Progenitor cell of endocrine pancreas (in vitro differentiated cells): Measurements from ENCODE around the gene IL1RAPL2. TPM values are rescaled to one million over a fixed set of nuclear protein-coding genes. Genes with fewer than 3 reads are reported as not detected.

ENCODE experiments used
- DNase-seq: peaks from one replicate; pipeline ENCODE4 v3.0.0; 2021; ENCODE audit warnings: low spot score; ENCODE audit not compliant: unreplicated experiment
- H3K27ac Mint-ChIP-seq: 2 replicates; pipeline ENCODE4 v1.8.0; 2021; ENCODE audit warnings: mild to moderate bottlenecking, moderate library complexity, mixed read lengths
- H3K27me3 Mint-ChIP-seq: 2 replicates; pipeline ENCODE4 v1.8.0; 2021; ENCODE audit warnings: mixed read lengths
- H3K36me3 Mint-ChIP-seq: 2 replicates; pipeline ENCODE4 v1.8.0; 2022; ENCODE audit warnings: mixed read lengths; ENCODE audit not compliant: insufficient read depth
- H3K4me1 Mint-ChIP-seq: 2 replicates; pipeline ENCODE4 v1.8.0; 2021; ENCODE audit warnings: low read depth, mixed read lengths
- H3K4me3 Mint-ChIP-seq: 2 replicates; pipeline ENCODE4 v1.8.0; 2021; ENCODE audit warnings: low read depth, mild to moderate bottlenecking, moderate library complexity, mixed read lengths
- H3K9me3 Mint-ChIP-seq: 2 replicates; pipeline ENCODE4 v1.8.0; 2021; ENCODE audit warnings: low read depth, mixed read lengths
- CTCF ChIP-seq: fragments of 200-600 bp; sonication (generic); IDR thresholded peaks from one replicate; pipeline ENCODE4 v1.5.0; 2021; ENCODE audit warnings: antibody characterized with exemption, mild to moderate bottlenecking; ENCODE audit not compliant: unreplicated experiment
- total RNA-seq: library from RNA; stranded (reverse); gene quantifications from 2 replicates; pipeline ENCODE4 v1.2.1, GENCODE V29; 2021

IL1RAPL2 gene
- total RNA-seq, 1 donor from 2014 or later = 0.91 TPM

- no peaks in the 10 kb centered on the region for H3K36me3 Mint-ChIP-seq
- no peak overlapping the region for H3K4me3 Mint-ChIP-seq
- no peaks in the 10 kb centered on the region for H3K27me3 Mint-ChIP-seq
- TF ChIP-seq CTCF = no peak
- no peak for DNase-seq
- peaks cover 11% of the 10 kb centered on the region for H3K9me3 Mint-ChIP-seq
- no peak overlapping the region for H3K27ac Mint-ChIP-seq
- no peaks in the 10 kb centered on the region for H3K4me1 Mint-ChIP-seq
Measured at GRCh38 chrX:105313596-105313995, 747.6 kb downstream of the IL1RAPL2 start.

DNA sequence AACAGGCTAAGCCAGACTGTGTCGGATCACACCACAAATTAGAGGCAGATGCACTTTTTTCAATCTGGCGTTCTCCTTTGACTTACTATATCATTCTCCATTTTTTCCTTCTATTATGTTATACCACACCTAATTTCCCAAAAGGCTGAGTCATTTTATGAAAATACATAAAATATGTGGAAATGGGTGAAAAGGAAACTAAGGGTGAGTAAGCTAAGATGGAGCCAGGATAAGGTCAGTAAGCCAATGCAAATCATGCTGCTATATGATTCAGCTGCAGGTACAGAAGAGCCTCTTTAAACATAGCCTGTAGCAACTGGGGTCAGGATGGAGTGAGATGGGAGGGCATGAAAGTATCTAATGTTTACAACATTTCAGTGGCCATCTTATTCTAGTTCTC lies 748.5 kb downstream of the IL1RAPL2 start:
- H3K27ac Mint-ChIP-seq = no peak overlapping the region

DNA sequence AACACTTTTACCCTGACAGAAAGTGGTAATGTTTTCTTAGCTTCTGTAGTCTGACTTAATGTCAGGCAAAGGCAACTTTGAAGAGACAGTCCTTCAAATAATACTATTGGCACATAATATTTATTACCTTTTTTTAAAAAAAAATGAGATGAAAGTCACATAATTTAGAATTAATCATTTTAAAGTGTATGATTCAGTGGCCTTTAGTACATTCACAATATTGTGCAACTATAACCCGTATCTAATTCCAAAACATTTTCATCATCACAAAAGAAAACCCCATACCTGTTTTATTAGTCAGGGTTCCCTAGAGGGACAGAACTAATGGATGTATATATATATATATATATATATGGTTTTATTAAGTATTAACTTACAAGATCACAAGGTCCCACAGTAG lies 749.2 kb downstream of the IL1RAPL2 start:
- Mint-ChIP-seq H3K4me1 (no peaks in the 10 kb centered on the region), H3K36me3 (no peaks in the 10 kb centered on the region), H3K9me3 (peaks cover 11% of the 10 kb centered on the region), H3K4me3 (no peak overlapping the region), H3K27ac (no peak overlapping the region), H3K27me3 (no peaks in the 10 kb centered on the region)
- DNase-seq = no peak
- TF ChIP-seq CTCF = no peak

More for the DNA sequence above, 748.5 kb downstream of the IL1RAPL2 start:
- Mint-ChIP-seq H3K27me3 (no peaks in the 10 kb centered on the region), H3K9me3 (peaks cover 11% of the 10 kb centered on the region), H3K36me3 (no peaks in the 10 kb centered on the region), H3K4me1 (no peaks in the 10 kb centered on the region), H3K4me3 (no peak overlapping the region)
- no peak for DNase-seq
- no peak for TF ChIP-seq CTCF

- Mint-ChIP-seq H3K27me3 (no peaks in the 10 kb centered on the region), H3K27ac (no peak overlapping the region), H3K4me1 (no peaks in the 10 kb centered on the region), H3K9me3 (peaks cover 17% of the 10 kb centered on the region), H3K4me3 (no peak overlapping the region), H3K36me3 (no peaks in the 10 kb centered on the region)
- no peak for TF ChIP-seq CTCF
- no peak for DNase-seq
Measured at GRCh38 chrX:105317117-105317516, 751.1 kb downstream of the IL1RAPL2 start.

- no peak for TF ChIP-seq CTCF
- no peaks in the 10 kb centered on the region for H3K36me3 Mint-ChIP-seq
- no peaks in the 10 kb centered on the region for H3K4me1 Mint-ChIP-seq
- no peak overlapping the region for H3K4me3 Mint-ChIP-seq
- H3K9me3 Mint-ChIP-seq = peaks cover 24% of the 10 kb centered on the region
- H3K27me3 Mint-ChIP-seq = no peaks in the 10 kb centered on the region
- DNase-seq = no peak
- no peak overlapping the region for H3K27ac Mint-ChIP-seq
Measured at GRCh38 chrX:105323928-105324327, 757.9 kb downstream of the IL1RAPL2 start.
